WI38 (cell line): ENCODE results near the gene PDE8A.
"Not testable (repeated sequence)": the region's sequence is repeated elsewhere in the genome, so short reads cannot be mapped to it uniquely, and the experiment has no call there.

Source experiments
- H3K4me3 ChIP-seq: 2 replicates; pipeline ENCODE4 v1.5.1; 2011; ENCODE audit warnings: low read depth, mild to moderate bottlenecking, control low read depth, low read length
- TF ChIP-seq, protein P1 (sequence below): IDR thresholded peaks from 2 replicates; pipeline ENCODE4 v1.5.1; 2012; ENCODE audit warnings: low read depth, mild to moderate bottlenecking, control low read depth, low read length

PDE8A gene

DNA sequence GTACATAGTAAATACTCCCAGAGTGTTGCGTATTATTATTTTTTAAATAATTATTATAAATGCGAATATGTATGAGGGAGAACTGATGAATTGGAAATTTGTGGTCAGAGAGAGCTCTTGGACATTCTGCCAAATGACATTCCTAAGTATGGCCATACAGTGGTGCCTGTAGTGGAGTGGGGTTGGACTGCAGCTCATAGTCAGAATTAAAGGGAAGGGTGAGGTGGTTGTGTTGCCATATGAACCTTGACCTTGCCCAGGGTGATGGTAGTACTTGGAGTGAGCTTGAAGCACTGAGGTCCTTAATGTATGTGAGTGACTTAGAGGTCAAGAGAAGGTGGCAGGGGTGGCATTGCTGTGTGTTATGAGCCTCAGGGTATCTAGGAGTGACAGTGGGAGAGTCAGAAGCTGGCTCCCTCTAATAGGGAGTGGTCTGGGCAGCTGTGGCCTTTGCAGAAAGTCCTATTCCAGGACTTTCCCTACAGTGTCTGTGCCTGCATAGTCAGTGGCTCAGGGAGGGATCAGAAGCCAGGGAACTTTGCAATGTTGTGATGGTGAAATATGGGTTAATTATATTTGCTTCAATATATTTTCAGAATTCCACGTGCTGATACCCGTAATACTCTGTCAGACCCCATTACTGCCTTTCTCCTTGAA lies 26.2 kb downstream of the PDE8A start:
- H3K4me3 ChIP-seq: no peak overlapping the region
- TF ChIP-seq, protein P1, sequence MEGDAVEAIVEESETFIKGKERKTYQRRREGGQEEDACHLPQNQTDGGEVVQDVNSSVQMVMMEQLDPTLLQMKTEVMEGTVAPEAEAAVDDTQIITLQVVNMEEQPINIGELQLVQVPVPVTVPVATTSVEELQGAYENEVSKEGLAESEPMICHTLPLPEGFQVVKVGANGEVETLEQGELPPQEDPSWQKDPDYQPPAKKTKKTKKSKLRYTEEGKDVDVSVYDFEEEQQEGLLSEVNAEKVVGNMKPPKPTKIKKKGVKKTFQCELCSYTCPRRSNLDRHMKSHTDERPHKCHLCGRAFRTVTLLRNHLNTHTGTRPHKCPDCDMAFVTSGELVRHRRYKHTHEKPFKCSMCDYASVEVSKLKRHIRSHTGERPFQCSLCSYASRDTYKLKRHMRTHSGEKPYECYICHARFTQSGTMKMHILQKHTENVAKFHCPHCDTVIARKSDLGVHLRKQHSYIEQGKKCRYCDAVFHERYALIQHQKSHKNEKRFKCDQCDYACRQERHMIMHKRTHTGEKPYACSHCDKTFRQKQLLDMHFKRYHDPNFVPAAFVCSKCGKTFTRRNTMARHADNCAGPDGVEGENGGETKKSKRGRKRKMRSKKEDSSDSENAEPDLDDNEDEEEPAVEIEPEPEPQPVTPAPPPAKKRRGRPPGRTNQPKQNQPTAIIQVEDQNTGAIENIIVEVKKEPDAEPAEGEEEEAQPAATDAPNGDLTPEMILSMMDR: no peak

GRCh38 chr15:85008474-85009260 lies 27.0 kb downstream of the PDE8A start:
- no peak overlapping the region for H3K4me3 ChIP-seq
- TF ChIP-seq, protein P1: no peak

GRCh38 chr15:85009435-85009834 lies 27.8 kb downstream of the PDE8A start:
- TF ChIP-seq, protein P1: no peak
- no peak overlapping the region for H3K4me3 ChIP-seq

- no peak overlapping the region for H3K4me3 ChIP-seq
- TF ChIP-seq, protein P1: no peak
Observed at GRCh38 chr15:85010071-85010385, 28.4 kb downstream of the PDE8A start.

DNA sequence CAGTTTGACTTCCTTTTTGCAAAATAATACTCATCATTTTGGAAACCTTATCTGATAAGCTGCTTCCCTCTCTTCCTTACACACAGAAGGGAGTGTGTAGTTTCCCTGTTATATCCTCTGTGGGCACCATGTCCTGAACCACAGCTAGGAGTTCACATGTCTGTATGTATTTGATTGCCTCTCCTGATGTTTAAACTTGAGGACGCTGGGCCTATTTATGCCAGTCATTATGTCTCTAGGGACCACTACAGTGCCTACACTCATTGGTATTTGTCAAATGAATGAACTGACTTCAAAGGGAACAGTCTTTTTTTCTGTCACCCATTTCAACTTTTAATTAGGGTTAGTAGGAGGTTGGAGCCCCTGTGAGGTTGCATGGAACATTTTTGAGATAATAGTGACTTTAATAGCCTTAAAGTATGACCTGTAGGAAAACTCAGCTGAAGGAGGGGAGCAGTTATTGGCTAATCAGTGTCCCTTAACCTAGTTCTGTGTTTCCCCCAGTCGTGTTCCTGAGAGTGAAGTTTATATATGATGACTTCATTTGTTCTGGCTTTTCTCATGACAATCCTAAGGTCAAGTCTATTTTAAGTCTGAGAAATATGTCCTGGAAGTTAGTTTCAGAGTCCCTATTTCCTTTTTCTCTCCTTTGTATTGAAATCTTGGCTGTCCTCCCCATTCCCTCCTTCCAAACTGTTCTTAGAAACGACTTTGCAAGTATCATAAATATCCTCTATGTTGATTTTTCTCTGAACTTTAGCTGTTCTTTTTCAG lies 28.9 kb downstream of the PDE8A start:
- TF ChIP-seq, protein P1: no peak

GRCh38 chr15:85011160-85011571 lies 29.5 kb downstream of the PDE8A start:
- H3K4me3 ChIP-seq: no peak overlapping the region
- TF ChIP-seq, protein P1: no peak

More for the DNA sequence above, 28.9 kb downstream of the PDE8A start:
- no peak overlapping the region for H3K4me3 ChIP-seq

GRCh38 chr15:85011724-85012123 lies 30.1 kb downstream of the PDE8A start:
- not testable (repeated sequence) for H3K4me3 ChIP-seq
